Measurements from ENCODE around the gene TM2D3.
A peak's percentile ranks its signal among the peaks of the same experiment; 100 is the strongest.
"Not testable (repeated sequence)": the region's sequence is repeated elsewhere in the genome, so short reads cannot be mapped to it uniquely, and the experiment has no call there.

DNA sequence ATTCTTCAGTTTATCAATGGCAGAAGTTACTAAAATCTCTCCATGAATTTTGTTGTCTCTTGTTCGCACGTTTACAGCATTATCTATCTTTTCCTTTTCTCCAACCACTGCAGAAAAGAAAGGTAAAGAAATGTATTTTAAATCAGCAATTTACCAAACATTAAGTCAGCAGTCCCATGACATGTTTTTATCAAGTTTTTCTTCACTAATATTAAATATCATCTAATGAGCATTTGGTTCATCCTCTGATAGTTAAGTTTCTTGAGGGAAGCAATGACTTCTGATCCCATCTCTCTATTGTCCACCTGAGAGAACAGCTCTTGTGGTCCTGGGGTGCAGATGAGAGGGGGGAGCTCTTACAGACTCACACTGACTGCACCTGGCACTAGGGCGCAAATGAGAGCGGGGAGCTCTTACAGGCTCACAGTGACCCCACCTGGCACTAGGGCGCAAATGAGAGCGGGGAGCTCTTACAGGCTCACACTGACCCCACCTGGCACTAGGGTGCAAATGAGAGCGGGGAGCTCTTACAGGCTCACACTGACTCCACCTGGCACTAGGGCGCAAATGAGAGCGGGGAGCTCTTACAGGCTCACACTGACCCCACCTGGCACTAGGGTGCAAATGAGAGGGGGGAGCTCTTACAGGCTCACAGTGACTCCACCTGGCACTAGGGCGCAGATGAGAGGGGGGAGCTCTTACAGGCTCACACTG is 2.6 kb upstream of the TM2D3 start:
- TF ChIP-seq CTCF (IDR thresholded peaks at IDR 0.05; ENCODE audit: low read length) = peak; percentile 62
- TF ChIP-seq EZH2 (optimal IDR thresholded peaks at IDR 0.05; ENCODE audit: low read depth, low read length) = not testable (repeated sequence)
